ENCODE data around the gene PRPS1L1.

The PRPS1L1 gene

DNA sequence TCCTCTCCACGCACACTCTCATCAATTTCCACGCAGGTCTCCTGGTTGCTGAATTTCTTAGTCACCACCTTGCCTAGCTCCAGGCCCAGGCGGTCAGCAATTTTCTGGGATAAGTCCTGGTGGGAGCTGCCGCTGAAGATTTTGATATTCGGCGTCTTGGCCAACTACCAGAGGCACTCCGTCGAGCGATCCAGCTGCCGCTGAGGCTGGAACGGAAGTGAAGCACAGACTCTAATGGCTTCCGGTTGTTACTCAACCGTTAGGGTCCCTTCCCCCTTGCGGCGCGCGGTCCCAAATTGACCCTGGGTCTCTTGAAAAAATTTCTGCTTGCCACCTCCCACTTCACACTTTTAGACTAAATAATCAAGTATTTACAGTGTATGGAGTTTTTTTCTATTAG, at the start of gene PRPS1L1:
Gene PRPS1L1, minus strand, starts transcription at position 219 of the 400 bp plus-strand sequence.
- DNase-seq (ENCODE audit: low read depth) = no peak

- no peak for DNase-seq (ENCODE audit: low read depth)
Measured at GRCh38 chr7:18076461-18076860, 48.8 kb upstream of the PRPS1L1 start.

GRCh38 chr7:18068745-18069144, 41.1 kb upstream of the PRPS1L1 start:
- DNase-seq (ENCODE audit: low read depth) = no peak

- DNase-seq (ENCODE audit: low read depth) = no peak
Measured at GRCh38 chr7:18064242-18064838, 36.7 kb upstream of the PRPS1L1 start.

GRCh38 chr7:18063149-18063901, 35.7 kb upstream of the PRPS1L1 start:
- DNase-seq (ENCODE audit: low read depth) = no peak

- DNase-seq (ENCODE audit: low read depth) = no peak
Measured at GRCh38 chr7:18059171-18059570, 31.5 kb upstream of the PRPS1L1 start.

GRCh38 chr7:18053941-18054340, 26.3 kb upstream of the PRPS1L1 start:
- DNase-seq (ENCODE audit: low read depth) = no peak

DNA sequence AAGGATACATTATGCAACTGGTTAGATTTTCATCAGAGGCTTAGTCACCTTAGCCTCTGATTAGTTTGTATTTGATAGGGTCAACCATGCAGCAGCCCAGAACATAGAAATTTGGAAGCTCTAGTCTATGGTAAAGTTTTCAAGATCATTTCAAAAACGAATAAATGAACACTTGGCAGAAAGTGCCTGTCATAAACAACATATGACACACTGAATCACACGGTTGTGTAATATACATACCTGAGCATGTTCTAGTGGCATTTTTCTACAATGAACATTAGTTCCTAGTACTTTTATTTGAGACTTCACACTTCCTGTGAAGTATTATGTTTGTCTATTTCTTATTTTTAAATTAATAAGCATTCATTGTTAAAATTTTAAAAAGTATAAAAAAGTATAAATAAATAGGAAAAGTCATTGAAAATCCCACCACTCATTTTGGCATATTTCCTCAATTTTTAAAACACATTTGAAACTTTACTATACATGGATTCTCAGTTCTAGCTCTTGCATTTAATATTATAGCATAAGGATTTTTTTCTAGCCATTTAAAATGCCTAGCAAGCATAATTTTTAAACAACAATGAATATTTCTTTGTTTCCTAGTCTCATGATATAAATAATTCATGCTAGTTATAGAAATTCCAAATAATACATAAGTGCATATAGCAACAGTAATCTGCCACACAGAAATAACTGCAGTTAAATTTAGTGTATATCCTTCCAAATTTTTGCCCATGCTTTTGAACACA, 25.7 kb upstream of the PRPS1L1 start:
- no peak for DNase-seq (ENCODE audit: low read depth)

DNA sequence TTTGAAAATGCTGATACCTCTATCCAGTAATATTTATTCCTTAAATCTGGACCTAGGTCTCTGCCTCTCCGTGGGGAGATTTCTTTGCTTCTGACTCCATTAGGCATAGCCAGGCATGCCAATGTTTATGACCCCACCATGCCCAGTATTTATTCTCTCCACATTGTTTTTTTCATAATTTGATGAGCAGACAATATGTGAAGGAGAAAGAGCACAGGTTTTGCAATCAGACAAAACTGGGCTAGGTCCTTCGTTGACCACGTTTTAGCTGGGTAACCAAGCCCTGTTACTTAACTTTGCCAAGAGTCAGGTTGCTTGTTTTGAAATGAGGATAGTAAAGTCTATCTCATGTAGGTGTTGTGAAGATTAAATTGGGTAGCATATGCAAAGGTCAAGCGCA, 21.6 kb upstream of the PRPS1L1 start:
- no peak for DNase-seq (ENCODE audit: low read depth)

DNA sequence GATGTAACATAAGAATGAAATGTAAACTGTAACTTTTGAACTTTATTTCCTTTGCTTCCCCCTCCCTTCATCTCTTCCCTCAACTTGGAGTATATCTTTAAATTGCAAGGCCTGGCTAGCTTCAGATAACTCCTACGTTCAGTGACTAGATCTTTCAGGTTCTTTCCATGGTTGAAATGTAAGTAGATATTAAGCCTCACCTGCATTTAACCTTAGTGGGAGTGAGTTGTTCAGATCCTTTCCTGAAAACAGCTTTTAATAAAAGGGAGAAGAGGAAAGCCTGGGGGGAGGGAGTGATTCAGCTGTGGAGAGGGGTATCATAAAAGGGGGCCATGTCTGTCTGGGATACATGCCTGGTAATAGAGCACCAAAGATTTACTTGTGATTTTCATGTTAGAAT, 19.0 kb upstream of the PRPS1L1 start:
- no peak for DNase-seq (ENCODE audit: low read depth)

GRCh38 chr7:18045171-18045570, 17.5 kb upstream of the PRPS1L1 start:
- DNase-seq (ENCODE audit: low read depth) = no peak

GRCh38 chr7:18041191-18041590, 13.5 kb upstream of the PRPS1L1 start:
- no peak for DNase-seq (ENCODE audit: low read depth)

DNA sequence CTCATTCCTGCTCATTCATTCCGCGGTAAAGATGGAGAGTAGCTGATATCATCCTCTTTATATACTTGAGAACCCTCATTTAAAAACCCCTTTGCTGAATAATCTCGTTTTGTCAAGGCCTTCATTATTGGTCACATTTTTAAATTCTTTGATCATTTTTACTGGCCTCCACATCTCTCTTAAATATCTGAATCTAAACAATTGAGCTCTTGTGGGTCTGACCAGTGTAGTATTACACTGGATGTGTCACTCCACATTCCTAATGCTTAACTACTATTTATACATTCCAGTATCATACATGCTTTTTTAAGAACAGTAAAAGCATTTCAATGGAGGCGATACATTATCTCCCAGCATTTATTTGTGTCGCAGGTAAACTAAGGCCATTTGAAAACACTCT, 12.6 kb upstream of the PRPS1L1 start:
- DNase-seq (ENCODE audit: low read depth) = no peak

- no peak for DNase-seq (ENCODE audit: low read depth)
Measured at GRCh38 chr7:18038382-18038781, 10.7 kb upstream of the PRPS1L1 start.

- DNase-seq (ENCODE audit: low read depth) = no peak
Measured at GRCh38 chr7:18037609-18038008, 10.0 kb upstream of the PRPS1L1 start.

DNA sequence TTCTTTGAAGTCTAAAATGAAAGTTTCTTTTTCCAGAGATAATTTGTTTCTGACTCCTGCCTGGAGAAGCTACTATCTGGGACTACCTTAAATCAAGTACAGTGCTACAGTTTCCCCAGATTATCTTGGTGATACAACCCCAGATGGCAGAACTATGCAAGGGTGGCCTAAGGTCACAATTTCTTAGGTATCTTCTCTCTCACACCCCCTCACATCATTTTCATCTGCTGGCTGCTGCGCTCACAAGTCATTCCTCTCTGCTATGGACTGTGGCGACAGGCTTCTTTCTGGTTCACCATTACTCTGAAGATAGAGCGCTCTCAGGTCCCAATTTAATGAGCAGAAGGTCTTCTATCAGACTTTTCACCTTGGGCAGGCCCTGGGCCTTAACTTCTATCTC, 9.1 kb upstream of the PRPS1L1 start:
- no peak for DNase-seq (ENCODE audit: low read depth)

DNA sequence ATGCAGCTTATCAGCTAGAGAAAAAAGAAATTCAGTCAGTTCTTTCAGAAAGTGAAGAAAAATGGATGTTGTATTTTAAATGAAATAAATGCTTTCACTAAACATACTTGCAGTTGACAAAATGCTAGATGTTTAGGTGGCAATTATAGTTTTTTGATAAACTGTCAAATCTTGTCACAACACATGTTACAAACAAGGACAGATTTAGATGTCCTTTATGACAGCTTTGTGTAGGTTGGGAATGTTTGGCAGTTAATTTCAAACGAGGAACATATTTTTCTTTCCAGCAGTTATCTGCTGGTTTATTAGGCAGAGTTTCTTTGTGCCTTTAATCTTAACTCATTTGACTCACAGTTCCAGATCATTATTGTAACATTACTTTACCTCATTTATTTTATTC, 3.1 kb upstream of the PRPS1L1 start:
- no peak for DNase-seq (ENCODE audit: low read depth)

DNA sequence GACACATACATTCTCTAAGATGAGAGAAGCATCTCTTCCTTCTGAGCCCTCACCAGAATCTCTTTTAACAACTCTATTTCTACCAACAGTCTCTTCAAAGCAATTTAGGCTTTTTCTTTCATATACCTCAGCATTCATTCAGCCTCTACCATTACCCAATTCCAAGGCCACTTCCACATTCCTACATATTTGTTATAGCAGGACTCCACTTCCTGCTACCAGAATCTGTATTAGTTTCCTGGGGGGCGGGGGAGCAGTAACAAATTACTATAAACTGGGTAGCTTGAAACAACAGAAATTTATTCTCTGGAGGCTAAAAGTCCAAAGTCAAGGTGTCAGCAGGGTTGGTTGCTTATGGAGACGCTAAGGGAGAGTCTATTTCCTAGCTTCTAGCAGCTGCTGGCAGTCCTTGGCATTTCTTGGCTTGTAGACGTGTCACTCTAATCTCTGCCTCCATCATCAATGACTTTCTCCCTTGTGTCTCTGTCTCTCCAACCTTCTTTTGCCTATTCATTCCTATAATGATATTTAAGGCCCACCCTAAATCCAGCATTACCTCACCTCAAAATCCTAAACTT, 7.4 kb downstream of the PRPS1L1 start:
- DNase-seq (ENCODE audit: low read depth) = no peak

- DNase-seq (ENCODE audit: low read depth) = no peak
Measured at GRCh38 chr7:18019555-18019954, 8.1 kb downstream of the PRPS1L1 start.

GRCh38 chr7:18018296-18019215, 9.1 kb downstream of the PRPS1L1 start:
- DNase-seq (ENCODE audit: low read depth) = no peak

GRCh38 chr7:18016547-18017444, 10.8 kb downstream of the PRPS1L1 start:
- no peak for DNase-seq (ENCODE audit: low read depth)
